Endothelial cell of umbilical vein (primary cell): Measurements from ENCODE around the gene CHST12. TPM values are rescaled to one million over a fixed set of nuclear protein-coding genes. Genes with fewer than 3 reads are reported as not detected.

ENCODE experiments used
- BruUV-seq: library from RNA; stranded (reverse); fragments of 400-500 nt; replicated peaks from 2 replicates; lab custom pipeline; 2021; lab: Mats Ljungman, UMichigan
- CTCF ChIA-PET: fragments of 300-600, 350-600 bp; sonication (Branson Sonifier 250); formaldehyde crosslinking; loops from one replicate; lab custom pipeline; 2021; ENCODE audit warnings: antibody characterized with exemption, inconsistent platforms; lab: Charles Lee
- POLR2A ChIA-PET: fragments of 300-600, 350-600 bp; sonication (Branson Sonifier 250); formaldehyde crosslinking; loops from one replicate; lab custom pipeline; 2021; ENCODE audit warnings: antibody characterized with exemption, inconsistent platforms; lab: Charles Lee
- DNase-seq: peaks from one replicate; pipeline ENCODE4 v3.0.0-alpha.2; 2011; ENCODE audit warnings: low read depth, low spot score
- FAIRE-seq: peaks from 2 replicates; lab custom pipeline; 2011; peaks lifted over from hg19 to GRCh38; lab: Jason Lieb, UNC
- H2AFZ ChIP-seq: 2 replicates; pipeline ENCODE4 v1.6.0; 2012; ENCODE audit warnings: low read depth, low read length, control low read depth, inconsistent platforms
- H3K27ac ChIP-seq: 2 replicates; pipeline ENCODE4 v1.5.1; 2011; ENCODE audit warnings: low read depth, mild to moderate bottlenecking, control low read depth, low read length, moderate library complexity; ENCODE audit not compliant: insufficient read depth
- H3K27me3 ChIP-seq, 2 experiments: 2 replicates each; pipeline versions ENCODE4 v1.6.0 to v1.6.1; 2011; ENCODE audit warnings: low read length in 2 of 2, mixed read lengths in 1 of 2; ENCODE audit not compliant: control insufficient read depth in 2 of 2, insufficient read depth in 2 of 2
- H3K36me3 ChIP-seq, 2 experiments: 2 replicates in 1 of 2; 3 replicates in 1 of 2; pipeline ENCODE4 v1.5.1; 2011; ENCODE audit warnings: low read length in 2 of 2, mild to moderate bottlenecking in 1 of 2, moderate library complexity in 1 of 2; ENCODE audit not compliant: control insufficient read depth in 2 of 2, insufficient read depth in 2 of 2; ENCODE audit errors: extremely low read depth in 1 of 2
- H3K4me1 ChIP-seq: 3 replicates; pipeline ENCODE4 v1.5.1; 2011; ENCODE audit warnings: mild to moderate bottlenecking, low read length; ENCODE audit not compliant: control insufficient read depth, insufficient read depth; ENCODE audit errors: extremely low read depth
- H3K4me2 ChIP-seq: 2 replicates; pipeline ENCODE4 v1.6.1; 2011; ENCODE audit warnings: low read length, control low read depth, mixed read lengths; ENCODE audit not compliant: insufficient read depth
- H3K4me3 ChIP-seq, 3 experiments: fragments of 200-600 bp in 1 of 3; sonication (generic), shearing (Covaris generic) in 1 of 3; replicated peaks in 1 of 3; 2 replicates each; pipeline ENCODE4 v1.5.1; 2011 to 2016; ENCODE audit warnings: control low read depth in 3 of 3, low read length in 3 of 3, mild to moderate bottlenecking in 2 of 3, inconsistent platforms in 1 of 3, low read depth in 1 of 3, moderate library complexity in 1 of 3; ENCODE audit not compliant: insufficient read depth in 1 of 3
- H3K79me2 ChIP-seq: 2 replicates; pipeline ENCODE4 v1.6.0; 2012; ENCODE audit warnings: low read length, inconsistent platforms; ENCODE audit not compliant: control insufficient read depth, insufficient read depth
- H3K9ac ChIP-seq: replicated peaks from 2 replicates; pipeline ENCODE3; 2011; ENCODE audit warnings: low read length, control low read depth; ENCODE audit not compliant: insufficient read depth; ENCODE audit errors: extremely low read depth
- H3K9me1 ChIP-seq: replicated peaks from 3 replicates; pipeline ENCODE4 v1.6.0; 2011; ENCODE audit warnings: mild to moderate bottlenecking, low read length; ENCODE audit not compliant: control insufficient read depth, insufficient read depth; ENCODE audit errors: extremely low read depth
- H3K9me3 ChIP-seq: replicated peaks from 2 replicates; pipeline ENCODE4 v1.5.1; 2012; ENCODE audit warnings: low read length, inconsistent platforms; ENCODE audit not compliant: control insufficient read depth, insufficient read depth
- H4K20me1 ChIP-seq: replicated peaks from 2 replicates; pipeline ENCODE3; 2011; ENCODE audit warnings: mild to moderate bottlenecking, low read length; ENCODE audit not compliant: control insufficient read depth, insufficient read depth; ENCODE audit errors: extremely low read depth
- EZH2 ChIP-seq: IDR thresholded peaks from 2 replicates; pipeline ENCODE4 v1.6.1; 2012; ENCODE audit warnings: borderline replicate concordance, low read depth, mild to moderate bottlenecking, moderate library complexity, low read length, inconsistent platforms; ENCODE audit not compliant: severe bottlenecking
- FOS ChIP-seq: IDR thresholded peaks from 2 replicates; pipeline ENCODE4 v1.6.1; 2011; ENCODE audit warnings: mild to moderate bottlenecking, low read length, moderate library complexity, borderline replicate concordance; ENCODE audit not compliant: insufficient read depth
- JUN ChIP-seq: IDR thresholded peaks from 2 replicates; pipeline ENCODE4 v1.6.1; 2011; ENCODE audit warnings: borderline replicate concordance, low read depth; ENCODE audit not compliant: insufficient read length, insufficient read depth
- POLR2AphosphoS5 ChIP-seq: IDR thresholded peaks from 2 replicates; pipeline ENCODE4 v1.6.1; 2012; ENCODE audit warnings: low read depth, mild to moderate bottlenecking, control low read depth, low read length, moderate library complexity; ENCODE audit not compliant: insufficient read depth
- dilution Hi-C: fragments of 300-500 bp; cut with MboI; formaldehyde crosslinking; loops from one replicate; pipeline ENCODE4 v1.15.0; 2019; ENCODE audit warnings: low sequenced_read_pairs; ENCODE audit not compliant: extremely low pct_ligation_motif_present
- intact Hi-C: fragments of 100-400 bp; cut with micrococcal nuclease; formaldehyde crosslinking; loops from one replicate; pipeline ENCODE4 v1.10.0; 2022
- polyA plus RNA-seq, 4 experiments: library from polyadenylated mRNA; depleted of rRNA in 3 of 4; stranded (reverse) in 3 of 4; unstranded in 1 of 4; fragments of >200 nt; gene quantifications; 2 replicates each; pipeline versions ENCODE4 v1.2.1 to v1.2.3, GENCODE V29; 2011 to 2012; ENCODE audit warnings: missing spikeins in 1 of 4
- total RNA-seq: library from RNA; stranded (reverse); gene quantifications from 2 replicates; pipeline ENCODE4 v1.2.3, GENCODE V29; 2021

CHST12 gene
- total and polyA plus RNA-seq, 2 donors (not counting 3 experiments of a cell fraction or from before 2014, with no cell fraction given): 30.2 to 52.6 TPM

GRCh38 chr7:2471022-2471329 is 67.6 kb downstream of the CHST12 start:
- intact Hi-C loops (loop anchor here (10.0 kb wide), 1 partner anchor 164 kb away; the partner anchor contains the start of gene TTYH3), dilution Hi-C loops (no loop called here)
- POLR2A ChIA-PET: no interaction called here
- BruUV-seq: no TSS peak
- peak overlapping the region; percentile 70 for H2AFZ ChIP-seq
- no peaks in the 10 kb centered on the region for H3K79me2 ChIP-seq
- H3K9me3 ChIP-seq: no peaks in the 10 kb centered on the region
- peak overlapping the region; percentile 22 for H3K27ac ChIP-seq
- FAIRE-seq (no peak), DNase-seq (no peak)
- peaks cover 7% of the 10 kb centered on the region for H3K4me1 ChIP-seq
- H3K4me2 ChIP-seq: no peak overlapping the region
- TF ChIP-seq EZH2 (no peak), FOS (peak; percentile 42)
- CTCF ChIA-PET: interaction anchor here (0.7 to 6.7 kb wide), 10 partner anchors 9 to 219 kb away, joined by 3 to 226 read pairs (median 4); no protein-coding TSS in a partner anchor
- H3K9me1 ChIP-seq: no peaks in the 10 kb centered on the region
- H3K9ac ChIP-seq: no peak overlapping the region
- H3K36me3 ChIP-seq: no peaks in the 10 kb centered on the region
- H3K4me3 ChIP-seq: no peak overlapping the region
- no peaks in the 10 kb centered on the region for H3K27me3 ChIP-seq
- H4K20me1 ChIP-seq: no peaks in the 10 kb centered on the region

GRCh38 chr7:2471396-2471795 is 68.0 kb downstream of the CHST12 start:
- ChIA-PET POLR2A (no interaction called here), CTCF (interaction anchor here (0.7 to 6.7 kb wide), 7 partner anchors 9 to 211 kb away, joined by 3 to 226 read pairs (median 5); no protein-coding TSS in a partner anchor)
- FAIRE-seq: peak; percentile 83
- peak overlapping the region; percentile 70 for H2AFZ ChIP-seq
- no peaks in the 10 kb centered on the region for H3K79me2 ChIP-seq
- no peaks in the 10 kb centered on the region for H3K9me3 ChIP-seq
- H3K4me1 ChIP-seq: peaks cover 7% of the 10 kb centered on the region
- H3K9ac ChIP-seq: no peak overlapping the region
- H3K27ac ChIP-seq: peak overlapping the region; percentile 22
- dilution Hi-C loops: no loop called here
- DNase-seq: peak; percentile 34
- no peaks in the 10 kb centered on the region for H3K9me1 ChIP-seq
- no peaks in the 10 kb centered on the region for H4K20me1 ChIP-seq
- no peaks in the 10 kb centered on the region for H3K27me3 ChIP-seq
- H3K4me2 ChIP-seq: no peak overlapping the region
- H3K4me3 ChIP-seq: no peak overlapping the region
- TF ChIP-seq POLR2AphosphoS5 (peak; percentile 75), JUN (no peak)
- intact Hi-C loops: loop anchor here (10.0 kb wide), 1 partner anchor 163 kb away; the partner anchor contains the start of gene TTYH3
- BruUV-seq: no TSS peak
- H3K36me3 ChIP-seq: no peaks in the 10 kb centered on the region
